GM12874 (cell line): ENCODE measurements around the gene CYSRT1.

Experiments
- CTCF ChIP-seq: IDR thresholded peaks from 2 replicates; pipeline ENCODE4 v1.5.1; 2011; ENCODE audit warnings: low read depth, mild to moderate bottlenecking, control low read depth, low read length, moderate library complexity; ENCODE audit not compliant: insufficient read depth

CYSRT1 gene

GRCh38 chr9:137191691-137192447, 33.1 kb upstream of the CYSRT1 start:
- no peak for TF ChIP-seq CTCF

- TF ChIP-seq CTCF, result no peak
Observed at GRCh38 chr9:137192448-137192780, 32.6 kb upstream of the CYSRT1 start.

- TF ChIP-seq CTCF, result no peak
Observed at GRCh38 chr9:137192859-137193258, 32.1 kb upstream of the CYSRT1 start.

- no peak for TF ChIP-seq CTCF
Observed at GRCh38 chr9:137193771-137194170, 31.2 kb upstream of the CYSRT1 start.

GRCh38 chr9:137194388-137194787, 30.6 kb upstream of the CYSRT1 start:
- TF ChIP-seq CTCF, result no peak

- no peak for TF ChIP-seq CTCF
Observed at GRCh38 chr9:137194909-137195308, 30.1 kb upstream of the CYSRT1 start.

GRCh38 chr9:137195525-137196220, 29.3 kb upstream of the CYSRT1 start:
- no peak for TF ChIP-seq CTCF
